Chondrocyte (in vitro differentiated cells): ENCODE results near the gene ARHGAP15. TPM values are rescaled to one million over a fixed set of nuclear protein-coding genes. Genes with fewer than 3 reads are reported as not detected.

Source experiments
- DNase-seq: peaks from one replicate; pipeline ENCODE4 v3.0.0; 2021; ENCODE audit warnings: mixed read lengths, low spot score
- H3K27ac Mint-ChIP-seq: one replicate; pipeline ENCODE4 v1.8.0; 2021; ENCODE audit warnings: mild to moderate bottlenecking, moderate library complexity, mixed read lengths; ENCODE audit not compliant: unreplicated experiment
- H3K27me3 Mint-ChIP-seq: 2 replicates; pipeline ENCODE4 v1.8.0; 2021; ENCODE audit warnings: low read depth, mixed read lengths
- H3K36me3 Mint-ChIP-seq: 2 replicates; pipeline ENCODE4 v1.8.0; 2021; ENCODE audit warnings: low read depth, mixed read lengths
- H3K4me1 Mint-ChIP-seq: 2 replicates; pipeline ENCODE4 v1.8.0; 2021; ENCODE audit warnings: low read depth, mild to moderate bottlenecking, mixed read lengths
- H3K4me3 Mint-ChIP-seq: one replicate; pipeline ENCODE4 v1.8.0; 2021; ENCODE audit warnings: mild to moderate bottlenecking, moderate library complexity, mixed read lengths; ENCODE audit not compliant: unreplicated experiment
- H3K9me3 Mint-ChIP-seq: 2 replicates; pipeline ENCODE4 v1.8.0; 2021; ENCODE audit warnings: low read depth, mixed read lengths
- total RNA-seq: library from RNA; stranded (reverse); gene quantifications from 3 replicates; pipeline ENCODE4 v1.2.1, GENCODE V29; 2021
- TF ChIP-seq, protein P1 (sequence below): fragments of 200-600 bp; sonication (generic); IDR thresholded peaks from 2 replicates; pipeline ENCODE4 v1.5.0; 2021; ENCODE audit warnings: antibody characterized with exemption, mild to moderate bottlenecking, moderate library complexity

ARHGAP15 gene
- total RNA-seq, 1 donor from 2014 or later = 0.42 TPM

DNA sequence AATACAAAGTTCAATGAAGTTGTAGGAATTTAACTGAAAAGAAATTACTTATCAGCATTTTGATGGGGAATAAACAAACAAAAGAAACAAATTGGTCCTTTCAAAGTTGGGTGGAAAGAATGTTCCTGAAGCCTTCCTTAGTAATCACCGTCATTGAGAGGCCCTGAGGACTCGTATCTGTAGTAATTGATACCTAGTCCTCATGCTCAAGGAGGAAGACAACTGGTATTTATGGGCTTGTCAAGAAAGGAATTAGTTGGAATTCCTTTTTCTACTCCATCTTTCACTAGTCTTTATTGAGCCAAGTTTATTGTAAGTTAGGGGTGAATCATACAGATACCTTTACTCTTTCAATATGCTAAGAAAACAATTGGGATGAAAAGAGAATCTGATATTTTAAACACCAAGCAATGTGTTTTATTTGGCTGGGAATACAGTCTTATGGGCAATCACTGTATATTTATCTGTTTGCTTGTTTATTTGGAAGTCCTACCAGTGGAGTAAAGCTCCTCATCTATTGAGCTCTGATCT lies 324.8 kb downstream of the ARHGAP15 start:
- Mint-ChIP-seq H3K9me3 (peaks cover 8% of the 10 kb centered on the region), H3K4me3 (no peak overlapping the region)
- DNase-seq = no peak

GRCh38 chr2:143455317-143455716 lies 326.1 kb downstream of the ARHGAP15 start:
- peaks cover 8% of the 10 kb centered on the region for H3K9me3 Mint-ChIP-seq
- no peaks in the 10 kb centered on the region for H3K27me3 Mint-ChIP-seq
- peaks cover 2% of the 10 kb centered on the region for H3K36me3 Mint-ChIP-seq
- no peak for DNase-seq
- TF ChIP-seq, protein P1, sequence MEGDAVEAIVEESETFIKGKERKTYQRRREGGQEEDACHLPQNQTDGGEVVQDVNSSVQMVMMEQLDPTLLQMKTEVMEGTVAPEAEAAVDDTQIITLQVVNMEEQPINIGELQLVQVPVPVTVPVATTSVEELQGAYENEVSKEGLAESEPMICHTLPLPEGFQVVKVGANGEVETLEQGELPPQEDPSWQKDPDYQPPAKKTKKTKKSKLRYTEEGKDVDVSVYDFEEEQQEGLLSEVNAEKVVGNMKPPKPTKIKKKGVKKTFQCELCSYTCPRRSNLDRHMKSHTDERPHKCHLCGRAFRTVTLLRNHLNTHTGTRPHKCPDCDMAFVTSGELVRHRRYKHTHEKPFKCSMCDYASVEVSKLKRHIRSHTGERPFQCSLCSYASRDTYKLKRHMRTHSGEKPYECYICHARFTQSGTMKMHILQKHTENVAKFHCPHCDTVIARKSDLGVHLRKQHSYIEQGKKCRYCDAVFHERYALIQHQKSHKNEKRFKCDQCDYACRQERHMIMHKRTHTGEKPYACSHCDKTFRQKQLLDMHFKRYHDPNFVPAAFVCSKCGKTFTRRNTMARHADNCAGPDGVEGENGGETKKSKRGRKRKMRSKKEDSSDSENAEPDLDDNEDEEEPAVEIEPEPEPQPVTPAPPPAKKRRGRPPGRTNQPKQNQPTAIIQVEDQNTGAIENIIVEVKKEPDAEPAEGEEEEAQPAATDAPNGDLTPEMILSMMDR = no peak
- no peak overlapping the region for H3K4me3 Mint-ChIP-seq
- peaks cover 5% of the 10 kb centered on the region for H3K4me1 Mint-ChIP-seq
- no peak overlapping the region for H3K27ac Mint-ChIP-seq

More for the DNA sequence above, 324.8 kb downstream of the ARHGAP15 start:
- Mint-ChIP-seq H3K36me3 (peaks cover 2% of the 10 kb centered on the region), H3K27ac (no peak overlapping the region), H3K27me3 (no peaks in the 10 kb centered on the region), H3K4me1 (peaks cover 5% of the 10 kb centered on the region)
- TF ChIP-seq, protein P1 = no peak

- Mint-ChIP-seq H3K36me3 (peaks cover 2% of the 10 kb centered on the region), H3K4me1 (no peaks in the 10 kb centered on the region), H3K9me3 (peaks cover 8% of the 10 kb centered on the region), H3K4me3 (no peak overlapping the region), H3K27ac (no peak overlapping the region), H3K27me3 (no peaks in the 10 kb centered on the region)
- TF ChIP-seq, protein P1 = no peak
- no peak for DNase-seq
Observed at GRCh38 chr2:143458258-143459190, 329.3 kb downstream of the ARHGAP15 start.

GRCh38 chr2:143460382-143460781 lies 331.2 kb downstream of the ARHGAP15 start:
- Mint-ChIP-seq H3K4me1 (peaks cover 3% of the 10 kb centered on the region), H3K36me3 (peaks cover 2% of the 10 kb centered on the region), H3K9me3 (peaks cover 8% of the 10 kb centered on the region), H3K4me3 (no peak overlapping the region), H3K27ac (no peak overlapping the region), H3K27me3 (no peaks in the 10 kb centered on the region)
- no peak for DNase-seq
- TF ChIP-seq, protein P1 = no peak

DNA sequence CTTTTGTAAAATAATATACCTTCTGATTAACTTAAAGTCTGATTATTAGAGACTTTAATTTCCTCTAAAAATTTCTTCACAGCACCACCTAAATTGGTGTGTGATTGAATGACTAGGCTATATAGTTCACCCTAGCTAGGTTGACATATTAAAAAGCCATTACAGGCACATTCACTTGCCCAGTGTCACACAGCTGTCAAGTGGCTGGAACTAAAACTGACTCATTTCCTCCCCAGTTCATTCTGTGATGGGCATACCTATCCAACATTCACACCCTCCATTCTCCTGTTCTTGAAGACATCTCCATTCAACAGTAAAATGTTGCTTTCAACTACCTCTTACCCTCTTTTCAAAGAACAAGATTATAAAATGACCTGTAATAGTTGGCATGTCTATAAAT lies 334.5 kb downstream of the ARHGAP15 start:
- Mint-ChIP-seq H3K4me1 (peaks cover 3% of the 10 kb centered on the region), H3K36me3 (no peaks in the 10 kb centered on the region), H3K4me3 (no peak overlapping the region)

More for the DNA sequence above, 334.5 kb downstream of the ARHGAP15 start:
- DNase-seq = no peak
- TF ChIP-seq, protein P1 = no peak
- Mint-ChIP-seq H3K27me3 (no peaks in the 10 kb centered on the region), H3K9me3 (no peaks in the 10 kb centered on the region), H3K27ac (no peak overlapping the region)
